ENCODE measurements around the gene TBC1D16. TPM values are rescaled to one million over a fixed set of nuclear protein-coding genes. Genes with fewer than 3 reads are reported as not detected.

The TBC1D16 gene
- total RNA-seq (2014; rRNA removed; shearing (Covaris generic)) (22.4 and 26.9 TPM in 2 replicates), polyA plus RNA-seq (2016; fragmentation: Nextera tagmentation; extraction: Ambion mirVana) (8.1 and 9.2 TPM in 2 replicates)

- Histone ChIP-seq H3K4me3 (peak within 1 kb of the TSS; percentile 86), H3K9me3 (ENCODE audit: low read depth) (no peaks in the 10 kb centered on the region), H3K4me1 (ENCODE audit: insufficient read depth) (peaks cover 5% of the 10 kb centered on the region; the same call in 1 of the 2 replicates), H3F3A (ENCODE audit: insufficient read depth) (peaks cover 9% of the 10 kb centered on the region), H3K27me3 (replicated peaks; ENCODE audit: insufficient read depth) (no peaks in the 10 kb centered on the region), H3K27ac (peak within 1 kb of the TSS; percentile 90), H4K20me1 (ENCODE audit: insufficient read depth) (no peaks in the 10 kb centered on the region), H3K36me3 (ENCODE audit: low read depth) (no peaks in the 10 kb centered on the region), H2AFZ (peak within 1 kb of the TSS; percentile 87), H3K9ac (peak within 1 kb of the TSS; percentile 97), H3K4me2 (ENCODE audit: unreplicated experiment) (peak within 1 kb of the TSS; percentile 99), H3K9me2 (ENCODE audit: insufficient read depth) (no peaks in the 10 kb centered on the region), H3K79me2 (ENCODE audit: insufficient read depth) (peaks cover 42% of the 10 kb centered on the region)
- 0% methylated on average over 18 of the region's 46 CpGs; no CpG with 5 or more reads in 1 of the 2 experiments for WGBS, 2 experiments (ENCODE audit: low coverage in 1 of 2, low lambda C conversion rate in 2 of 2, missing lambda C conversion rate in 2 of 2)
- in situ Hi-C loops (cut with MboI), result no loop called here
- no peak for DNase-seq
- TF ChIP-seq EZH2 (IDR thresholded peaks at IDR 0.05; ENCODE audit: insufficient read depth, poor library complexity, severe bottlenecking) (no peak), EZH2phosphoT487 (IDR thresholded peaks at IDR 0.05; ENCODE audit: insufficient read depth, low read depth) (no peak)
Observed at GRCh38 chr17:80035687-80035936, at the start of gene TBC1D16. Gene TBC1D16, minus strand, starts transcription at chr17:80035872. Its CDS starts 22,325 bp downstream, at chr17:80013547.

GRCh38 chr17:80084773-80085172, 49.1 kb upstream of the TBC1D16 start:
- Histone ChIP-seq H3K4me3 (no peak overlapping the region), H3F3A (ENCODE audit: insufficient read depth) (no peaks in the 10 kb centered on the region), H3K27me3 (replicated peaks; ENCODE audit: insufficient read depth) (no peaks in the 10 kb centered on the region), H3K9me3 (ENCODE audit: low read depth) (no peaks in the 10 kb centered on the region), H4K20me1 (ENCODE audit: insufficient read depth) (no peaks in the 10 kb centered on the region), H3K9me2 (ENCODE audit: insufficient read depth) (no peaks in the 10 kb centered on the region), H3K36me3 (ENCODE audit: low read depth) (no peaks in the 10 kb centered on the region), H3K9ac (no peak overlapping the region), H2AFZ (no peak overlapping the region), H3K4me1 (ENCODE audit: insufficient read depth) (no peaks in the 10 kb centered on the region), H3K27ac (no peak overlapping the region), H3K79me2 (ENCODE audit: insufficient read depth) (no peaks in the 10 kb centered on the region), H3K4me2 (ENCODE audit: unreplicated experiment) (no peak overlapping the region)
- no peak for TF ChIP-seq EZH2phosphoT487 (IDR thresholded peaks at IDR 0.05; ENCODE audit: insufficient read depth, low read depth)
- no peak for TF ChIP-seq EZH2 (IDR thresholded peaks at IDR 0.05; ENCODE audit: insufficient read depth, poor library complexity, severe bottlenecking)
- in situ Hi-C loops (cut with MboI), result no loop called here
- 72 to 76% methylated on average over 15 of the region's 15 CpGs for WGBS, 2 experiments (ENCODE audit: low coverage in 1 of 2, low lambda C conversion rate in 2 of 2, missing lambda C conversion rate in 2 of 2)
- no peak for DNase-seq

GRCh38 chr17:80083136-80083661, 47.5 kb upstream of the TBC1D16 start:
- DNase-seq, result no peak
- no peak overlapping the region for H3K4me3 ChIP-seq
- no peaks in the 10 kb centered on the region for H3K36me3 ChIP-seq (ENCODE audit: low read depth)
- in situ Hi-C loops (cut with MboI), result no loop called here
- no peaks in the 10 kb centered on the region for H3K27me3 ChIP-seq (replicated peaks; ENCODE audit: insufficient read depth)
- H3K4me2 ChIP-seq (ENCODE audit: unreplicated experiment), result peak overlapping the region; percentile 58
- no peaks in the 10 kb centered on the region for H4K20me1 ChIP-seq (ENCODE audit: insufficient read depth)
- H3K79me2 ChIP-seq (ENCODE audit: insufficient read depth), result no peaks in the 10 kb centered on the region
- WGBS, 2 experiments (ENCODE audit: low coverage in 1 of 2, low lambda C conversion rate in 2 of 2, missing lambda C conversion rate in 2 of 2), result 62 to 78% methylated on average over 9 to 13 of the region's 13 CpGs
- TF ChIP-seq EZH2phosphoT487 (IDR thresholded peaks at IDR 0.05; ENCODE audit: insufficient read depth, low read depth) (no peak), EZH2 (IDR thresholded peaks at IDR 0.05; ENCODE audit: insufficient read depth, poor library complexity, severe bottlenecking) (no peak)
- H3K9me3 ChIP-seq (ENCODE audit: low read depth), result no peaks in the 10 kb centered on the region
- H2AFZ ChIP-seq, result peak overlapping the region; percentile 49; the same call in 1 of the 2 replicates
- H3F3A ChIP-seq (ENCODE audit: insufficient read depth), result no peaks in the 10 kb centered on the region
- H3K9ac ChIP-seq, result no peak overlapping the region
- no peaks in the 10 kb centered on the region for H3K9me2 ChIP-seq (ENCODE audit: insufficient read depth)
- no peaks in the 10 kb centered on the region for H3K4me1 ChIP-seq (ENCODE audit: insufficient read depth)
- no peak overlapping the region for H3K27ac ChIP-seq

- Histone ChIP-seq H3K4me1 (ENCODE audit: insufficient read depth) (no peaks in the 10 kb centered on the region), H3K4me2 (ENCODE audit: unreplicated experiment) (peak overlapping the region; percentile 58), H3K27ac (no peak overlapping the region), H3K9me3 (ENCODE audit: low read depth) (no peaks in the 10 kb centered on the region), H3K79me2 (ENCODE audit: insufficient read depth) (no peaks in the 10 kb centered on the region), H3K4me3 (peak overlapping the region; percentile 52), H2AFZ (peak overlapping the region; percentile 49; the same call in 1 of the 2 replicates), H3K27me3 (replicated peaks; ENCODE audit: insufficient read depth) (no peaks in the 10 kb centered on the region), H4K20me1 (ENCODE audit: insufficient read depth) (no peaks in the 10 kb centered on the region), H3K9ac (no peak overlapping the region), H3K9me2 (ENCODE audit: insufficient read depth) (no peaks in the 10 kb centered on the region), H3K36me3 (ENCODE audit: low read depth) (no peaks in the 10 kb centered on the region), H3F3A (ENCODE audit: insufficient read depth) (no peaks in the 10 kb centered on the region)
- no peak for TF ChIP-seq EZH2 (IDR thresholded peaks at IDR 0.05; ENCODE audit: insufficient read depth, poor library complexity, severe bottlenecking)
- TF ChIP-seq EZH2phosphoT487 (IDR thresholded peaks at IDR 0.05; ENCODE audit: insufficient read depth, low read depth), result no peak
- 19 to 20% methylated on average over 20 of the region's 20 CpGs for WGBS, 2 experiments (ENCODE audit: low coverage in 1 of 2, low lambda C conversion rate in 2 of 2, missing lambda C conversion rate in 2 of 2)
- peak; percentile 81 for DNase-seq
- in situ Hi-C loops (cut with MboI), result no loop called here
Observed at GRCh38 chr17:80082403-80083135, 46.9 kb upstream of the TBC1D16 start.

All from GM23248 (cell line).